Peyer's patch (tissue), 4 donors: Measurements from ENCODE around the gene CDC7.
"Not testable (repeated sequence)": the region's sequence is repeated elsewhere in the genome, so short reads cannot be mapped to it uniquely, and the experiment has no call there.

Experiments used
- POLR2A ChIP-seq, 2 donors: fragments of 450-650 bp; IDR thresholded peaks; one replicate each; pipeline ENCODE4 v1.5.1; 2017; ENCODE audit warnings: antibody characterized with exemption in 2 of 2, mild to moderate bottlenecking in 2 of 2, moderate library complexity in 2 of 2
- TF ChIP-seq, protein P1 (sequence below), 6 experiments: fragments of 450-650 bp in 4 of 6; fragments of 200-600 bp in 2 of 6; sonication (generic) in 1 of 6; IDR thresholded peaks; one replicate each; pipeline ENCODE4 v1.5.1; 2017 to 2019; ENCODE audit warnings: antibody characterized with exemption in 6 of 6, mild to moderate bottlenecking in 3 of 6, moderate library complexity in 1 of 6

DNA sequence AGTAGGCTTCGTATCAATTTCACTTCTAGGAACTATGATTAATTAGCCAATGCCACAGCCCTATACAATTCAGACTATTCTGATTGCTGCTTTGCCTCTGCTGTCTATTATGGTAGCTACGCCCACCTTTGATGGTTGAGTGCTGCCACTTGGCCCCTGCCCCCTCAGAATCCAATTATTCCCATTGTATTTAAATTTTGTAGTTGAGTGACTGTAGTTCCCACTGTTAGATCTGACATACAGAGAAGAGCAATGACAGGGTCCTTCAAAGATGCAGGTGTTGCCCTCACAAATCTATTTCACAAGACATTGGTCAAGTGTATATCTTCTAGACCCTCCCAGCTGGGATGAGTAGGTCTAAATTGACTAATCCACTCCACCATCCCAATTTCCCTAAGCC, 35.3 kb upstream of the CDC7 start:
- TF ChIP-seq, protein P1, sequence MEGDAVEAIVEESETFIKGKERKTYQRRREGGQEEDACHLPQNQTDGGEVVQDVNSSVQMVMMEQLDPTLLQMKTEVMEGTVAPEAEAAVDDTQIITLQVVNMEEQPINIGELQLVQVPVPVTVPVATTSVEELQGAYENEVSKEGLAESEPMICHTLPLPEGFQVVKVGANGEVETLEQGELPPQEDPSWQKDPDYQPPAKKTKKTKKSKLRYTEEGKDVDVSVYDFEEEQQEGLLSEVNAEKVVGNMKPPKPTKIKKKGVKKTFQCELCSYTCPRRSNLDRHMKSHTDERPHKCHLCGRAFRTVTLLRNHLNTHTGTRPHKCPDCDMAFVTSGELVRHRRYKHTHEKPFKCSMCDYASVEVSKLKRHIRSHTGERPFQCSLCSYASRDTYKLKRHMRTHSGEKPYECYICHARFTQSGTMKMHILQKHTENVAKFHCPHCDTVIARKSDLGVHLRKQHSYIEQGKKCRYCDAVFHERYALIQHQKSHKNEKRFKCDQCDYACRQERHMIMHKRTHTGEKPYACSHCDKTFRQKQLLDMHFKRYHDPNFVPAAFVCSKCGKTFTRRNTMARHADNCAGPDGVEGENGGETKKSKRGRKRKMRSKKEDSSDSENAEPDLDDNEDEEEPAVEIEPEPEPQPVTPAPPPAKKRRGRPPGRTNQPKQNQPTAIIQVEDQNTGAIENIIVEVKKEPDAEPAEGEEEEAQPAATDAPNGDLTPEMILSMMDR (IDR thresholded peaks at IDR 0.05), result not testable (repeated sequence)
- TF ChIP-seq POLR2A (IDR thresholded peaks at IDR 0.05), result not testable (repeated sequence)
